Endothelial cell of umbilical vein (primary cell): ENCODE data around the gene NFILZ. TPM values are rescaled to one million over a fixed set of nuclear protein-coding genes. Genes with fewer than 3 reads are reported as not detected.
A peak's percentile ranks its signal among the peaks of the same experiment; 100 is the strongest.

Source experiments
- BruUV-seq: library from RNA; stranded (reverse); fragments of 400-500 nt; replicated peaks from 2 replicates; lab custom pipeline; 2021; lab: Mats Ljungman, UMichigan
- CTCF ChIA-PET: fragments of 300-600, 350-600 bp; sonication (Branson Sonifier 250); formaldehyde crosslinking; loops from one replicate; lab custom pipeline; 2021; ENCODE audit warnings: antibody characterized with exemption, inconsistent platforms; lab: Charles Lee
- POLR2A ChIA-PET: fragments of 300-600, 350-600 bp; sonication (Branson Sonifier 250); formaldehyde crosslinking; loops from one replicate; lab custom pipeline; 2021; ENCODE audit warnings: antibody characterized with exemption, inconsistent platforms; lab: Charles Lee
- DNase-seq: peaks from one replicate; pipeline ENCODE4 v3.0.0-alpha.2; 2011; ENCODE audit warnings: low read depth, low spot score
- FAIRE-seq: peaks from 2 replicates; lab custom pipeline; 2011; peaks lifted over from hg19 to GRCh38; lab: Jason Lieb, UNC
- H2AFZ ChIP-seq: 2 replicates; pipeline ENCODE4 v1.6.0; 2012; ENCODE audit warnings: low read depth, low read length, control low read depth, inconsistent platforms
- H3K27ac ChIP-seq: 2 replicates; pipeline ENCODE4 v1.5.1; 2011; ENCODE audit warnings: low read depth, mild to moderate bottlenecking, control low read depth, low read length, moderate library complexity; ENCODE audit not compliant: insufficient read depth
- H3K27me3 ChIP-seq, 2 experiments: 2 replicates each; pipeline versions ENCODE4 v1.6.0 to v1.6.1; 2011; ENCODE audit warnings: low read length in 2 of 2, mixed read lengths in 1 of 2; ENCODE audit not compliant: control insufficient read depth in 2 of 2, insufficient read depth in 2 of 2
- H3K36me3 ChIP-seq, 2 experiments: 2 replicates in 1 of 2; 3 replicates in 1 of 2; pipeline ENCODE4 v1.5.1; 2011; ENCODE audit warnings: low read length in 2 of 2, mild to moderate bottlenecking in 1 of 2, moderate library complexity in 1 of 2; ENCODE audit not compliant: control insufficient read depth in 2 of 2, insufficient read depth in 2 of 2; ENCODE audit errors: extremely low read depth in 1 of 2
- H3K4me1 ChIP-seq: 3 replicates; pipeline ENCODE4 v1.5.1; 2011; ENCODE audit warnings: mild to moderate bottlenecking, low read length; ENCODE audit not compliant: control insufficient read depth, insufficient read depth; ENCODE audit errors: extremely low read depth
- H3K4me2 ChIP-seq: 2 replicates; pipeline ENCODE4 v1.6.1; 2011; ENCODE audit warnings: low read length, control low read depth, mixed read lengths; ENCODE audit not compliant: insufficient read depth
- H3K4me3 ChIP-seq, 3 experiments: fragments of 200-600 bp in 1 of 3; sonication (generic), shearing (Covaris generic) in 1 of 3; replicated peaks in 1 of 3; 2 replicates each; pipeline ENCODE4 v1.5.1; 2011 to 2016; ENCODE audit warnings: control low read depth in 3 of 3, low read length in 3 of 3, mild to moderate bottlenecking in 2 of 3, inconsistent platforms in 1 of 3, low read depth in 1 of 3, moderate library complexity in 1 of 3; ENCODE audit not compliant: insufficient read depth in 1 of 3
- H3K79me2 ChIP-seq: 2 replicates; pipeline ENCODE4 v1.6.0; 2012; ENCODE audit warnings: low read length, inconsistent platforms; ENCODE audit not compliant: control insufficient read depth, insufficient read depth
- H3K9ac ChIP-seq: replicated peaks from 2 replicates; pipeline ENCODE3; 2011; ENCODE audit warnings: low read length, control low read depth; ENCODE audit not compliant: insufficient read depth; ENCODE audit errors: extremely low read depth
- H3K9me1 ChIP-seq: replicated peaks from 3 replicates; pipeline ENCODE4 v1.6.0; 2011; ENCODE audit warnings: mild to moderate bottlenecking, low read length; ENCODE audit not compliant: control insufficient read depth, insufficient read depth; ENCODE audit errors: extremely low read depth
- H3K9me3 ChIP-seq: replicated peaks from 2 replicates; pipeline ENCODE4 v1.5.1; 2012; ENCODE audit warnings: low read length, inconsistent platforms; ENCODE audit not compliant: control insufficient read depth, insufficient read depth
- H4K20me1 ChIP-seq: replicated peaks from 2 replicates; pipeline ENCODE3; 2011; ENCODE audit warnings: mild to moderate bottlenecking, low read length; ENCODE audit not compliant: control insufficient read depth, insufficient read depth; ENCODE audit errors: extremely low read depth
- CTCF ChIP-seq, 2 donors: IDR thresholded peaks; 1 replicate in 1 of 2; 2 replicates in 1 of 2; pipeline ENCODE4 v1.5.1; 2011; ENCODE audit warnings: low read length in 2 of 2, mild to moderate bottlenecking in 2 of 2, moderate library complexity in 2 of 2, control low read depth in 1 of 2, inconsistent platforms in 1 of 2, low read depth in 1 of 2; ENCODE audit not compliant: insufficient read depth in 1 of 2; ENCODE audit errors: extremely low read depth in 1 of 2
- FOS ChIP-seq: IDR thresholded peaks from 2 replicates; pipeline ENCODE4 v1.6.1; 2011; ENCODE audit warnings: mild to moderate bottlenecking, low read length, moderate library complexity, borderline replicate concordance; ENCODE audit not compliant: insufficient read depth
- GATA2 ChIP-seq: IDR thresholded peaks from 2 replicates; pipeline ENCODE4 v1.7.0; 2011; ENCODE audit warnings: low read depth, mild to moderate bottlenecking, moderate library complexity, mixed read lengths, low read length; ENCODE audit not compliant: insufficient read length, insufficient read depth
- MYC ChIP-seq: IDR thresholded peaks from one replicate; pipeline ENCODE4 v1.6.1; 2011; ENCODE audit warnings: mild to moderate bottlenecking, low read depth, low read length
- POLR2A ChIP-seq: IDR thresholded peaks from 2 replicates; pipeline ENCODE4 v1.6.1; 2012; ENCODE audit warnings: low read depth, mild to moderate bottlenecking, control low read depth, low read length
- dilution Hi-C: fragments of 300-500 bp; cut with MboI; formaldehyde crosslinking; loops from one replicate; pipeline ENCODE4 v1.15.0; 2019; ENCODE audit warnings: low sequenced_read_pairs; ENCODE audit not compliant: extremely low pct_ligation_motif_present
- intact Hi-C: fragments of 100-400 bp; cut with micrococcal nuclease; formaldehyde crosslinking; loops from one replicate; pipeline ENCODE4 v1.10.0; 2022
- polyA plus RNA-seq, 4 experiments: library from polyadenylated mRNA; depleted of rRNA in 3 of 4; stranded (reverse) in 3 of 4; unstranded in 1 of 4; fragments of >200 nt; gene quantifications; 2 replicates each; pipeline versions ENCODE4 v1.2.1 to v1.2.3, GENCODE V29; 2011 to 2012; ENCODE audit warnings: missing spikeins in 1 of 4
- total RNA-seq: library from RNA; stranded (reverse); gene quantifications from 2 replicates; pipeline ENCODE4 v1.2.3, GENCODE V29; 2021

NFILZ gene
- total and polyA plus RNA-seq, 2 donors (not counting 3 experiments of a cell fraction or from before 2014, with no cell fraction given) = not detected

GRCh38 chr19:8609279-8610040 is 21.0 kb upstream of the NFILZ start:
- TF ChIP-seq POLR2A (no peak), GATA2 (no peak), CTCF (IDR thresholded peaks at IDR 0.05; ENCODE audit: extremely low read depth in 1 of 2, insufficient read depth in 1 of 2, low read depth in 1 of 2, low read length in 2 of 2) (peak; percentile 9 to 39), MYC (no peak), FOS (no peak)

More at GRCh38 chr19:8609279-8610040, 21.0 kb upstream of the NFILZ start:
- intact Hi-C loops (no loop called here), dilution Hi-C loops (no loop called here)
- Histone ChIP-seq H3K9me1 (no peaks in the 10 kb centered on the region), H3K27me3 (no peaks in the 10 kb centered on the region), H3K9ac (peak overlapping the region; percentile 75), H3K4me2 (peak overlapping the region; percentile 36), H4K20me1 (no peaks in the 10 kb centered on the region), H3K36me3 (no peaks in the 10 kb centered on the region), H3K9me3 (no peaks in the 10 kb centered on the region), H3K4me1 (peaks cover 9% of the 10 kb centered on the region), H3K27ac (peak overlapping the region; percentile 45), H2AFZ (peak overlapping the region; percentile 59), H3K79me2 (no peaks in the 10 kb centered on the region), H3K4me3 (peak overlapping the region; percentile 1 to 53 (median 45))
- BruUV-seq = TSS peak; percentile 55
- CTCF ChIA-PET = interaction anchor here (0.9 kb wide), 1 partner anchor 32 kb away, joined by 3 read pairs; no protein-coding TSS in a partner anchor
- DNase-seq (peak; percentile 53), FAIRE-seq (peak; percentile 72)
- POLR2A ChIA-PET = no interaction called here
